Activated naive CD8-positive, alpha-beta T cell treated with anti-CD3 and anti-CD28 coated beads, Interleukin-2, amount 50 U/mL, for 16 hours (primary cell): Measurements from ENCODE around the gene HHLA2.
"Not testable (repeated sequence)": the region's sequence is repeated elsewhere in the genome, so short reads cannot be mapped to it uniquely, and the experiment has no call there.

Experiments used
- DNase-seq: peaks from one replicate; pipeline ENCODE4 v3.0.0-alpha.2; 2020; ENCODE audit warnings: low read depth, low spot score

HHLA2 gene

GRCh38 chr3:108296239-108296638 is at the start of gene HHLA2:
TSS of gene HHLA2 (plus strand) at chr3:108296548. CDS start at chr3:108351814, 55,266 bp downstream.
- DNase-seq = no peak

- no peak for DNase-seq
These were observed 45.7 kb upstream of the HHLA2 start for GRCh38 chr3:108250626-108251025.

GRCh38 chr3:108251265-108251664 is 45.1 kb upstream of the HHLA2 start:
- DNase-seq = no peak

- no peak for DNase-seq
These were observed 44.5 kb upstream of the HHLA2 start for GRCh38 chr3:108251844-108252243.

GRCh38 chr3:108255131-108255530 is 41.2 kb upstream of the HHLA2 start:
- DNase-seq = no peak

- DNase-seq = not testable (repeated sequence)
These were observed 31.6 kb upstream of the HHLA2 start for GRCh38 chr3:108264534-108265298.

- not testable (repeated sequence) for DNase-seq
These were observed 28.1 kb upstream of the HHLA2 start for GRCh38 chr3:108268235-108268634.

GRCh38 chr3:108271626-108272025 is 24.7 kb upstream of the HHLA2 start:
- no peak for DNase-seq

GRCh38 chr3:108279066-108279465 is 17.3 kb upstream of the HHLA2 start:
- DNase-seq = not testable (repeated sequence)

- DNase-seq = no peak
These were observed 15.9 kb upstream of the HHLA2 start for GRCh38 chr3:108280476-108280875.

GRCh38 chr3:108281670-108282069 is 14.7 kb upstream of the HHLA2 start:
- DNase-seq = no peak

GRCh38 chr3:108283006-108283405 is 13.3 kb upstream of the HHLA2 start:
- DNase-seq = no peak

GRCh38 chr3:108283989-108284388 is 12.4 kb upstream of the HHLA2 start:
- no peak for DNase-seq

GRCh38 chr3:108285176-108285575 is 11.2 kb upstream of the HHLA2 start:
- no peak for DNase-seq

GRCh38 chr3:108287146-108287545 is 9.2 kb upstream of the HHLA2 start:
- no peak for DNase-seq

- DNase-seq = not testable (repeated sequence)
These were observed 8.2 kb upstream of the HHLA2 start for GRCh38 chr3:108288193-108288592.

GRCh38 chr3:108289159-108289558 is 7.2 kb upstream of the HHLA2 start:
- no peak for DNase-seq

- no peak for DNase-seq
These were observed 3.9 kb upstream of the HHLA2 start for GRCh38 chr3:108292450-108292849.

- no peak for DNase-seq
These were observed 3.4 kb upstream of the HHLA2 start for GRCh38 chr3:108292905-108293328.

- no peak for DNase-seq
These were observed 2.5 kb upstream of the HHLA2 start for GRCh38 chr3:108293858-108294257.

- DNase-seq = no peak
These were observed 750 bp upstream of the HHLA2 start for GRCh38 chr3:108295421-108296175.

GRCh38 chr3:108297647-108298046 is 1.3 kb downstream of the HHLA2 start:
- DNase-seq = no peak

GRCh38 chr3:108298056-108298455 is 1.7 kb downstream of the HHLA2 start:
- no peak for DNase-seq
